ENCODE measurements around the gene GPR31. TPM values are rescaled to one million over a fixed set of nuclear protein-coding genes. Genes with fewer than 3 reads are reported as not detected.

GPR31 gene
- total RNA-seq, 1 donor from 2014 or later = not detected

GRCh38 chr6:167137881-167138280 lies 19.9 kb downstream of the GPR31 start:
- H3K36me3 Mint-ChIP-seq = no peaks in the 10 kb centered on the region
- peaks cover 24% of the 10 kb centered on the region for H3K4me1 Mint-ChIP-seq (ENCODE audit: unreplicated experiment)
- no peak overlapping the region for H3K4me3 Mint-ChIP-seq
- DNase-seq (ENCODE audit: extremely low spot score, unreplicated experiment) = no peak
- TF ChIP-seq, protein P1, sequence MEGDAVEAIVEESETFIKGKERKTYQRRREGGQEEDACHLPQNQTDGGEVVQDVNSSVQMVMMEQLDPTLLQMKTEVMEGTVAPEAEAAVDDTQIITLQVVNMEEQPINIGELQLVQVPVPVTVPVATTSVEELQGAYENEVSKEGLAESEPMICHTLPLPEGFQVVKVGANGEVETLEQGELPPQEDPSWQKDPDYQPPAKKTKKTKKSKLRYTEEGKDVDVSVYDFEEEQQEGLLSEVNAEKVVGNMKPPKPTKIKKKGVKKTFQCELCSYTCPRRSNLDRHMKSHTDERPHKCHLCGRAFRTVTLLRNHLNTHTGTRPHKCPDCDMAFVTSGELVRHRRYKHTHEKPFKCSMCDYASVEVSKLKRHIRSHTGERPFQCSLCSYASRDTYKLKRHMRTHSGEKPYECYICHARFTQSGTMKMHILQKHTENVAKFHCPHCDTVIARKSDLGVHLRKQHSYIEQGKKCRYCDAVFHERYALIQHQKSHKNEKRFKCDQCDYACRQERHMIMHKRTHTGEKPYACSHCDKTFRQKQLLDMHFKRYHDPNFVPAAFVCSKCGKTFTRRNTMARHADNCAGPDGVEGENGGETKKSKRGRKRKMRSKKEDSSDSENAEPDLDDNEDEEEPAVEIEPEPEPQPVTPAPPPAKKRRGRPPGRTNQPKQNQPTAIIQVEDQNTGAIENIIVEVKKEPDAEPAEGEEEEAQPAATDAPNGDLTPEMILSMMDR (conservative IDR thresholded peaks at IDR 0.05) = no peak
- no peaks in the 10 kb centered on the region for H3K9me3 Mint-ChIP-seq
- peaks cover 20% of the 10 kb centered on the region for H3K27me3 Mint-ChIP-seq
- H3K27ac Mint-ChIP-seq = no peak overlapping the region

DNA sequence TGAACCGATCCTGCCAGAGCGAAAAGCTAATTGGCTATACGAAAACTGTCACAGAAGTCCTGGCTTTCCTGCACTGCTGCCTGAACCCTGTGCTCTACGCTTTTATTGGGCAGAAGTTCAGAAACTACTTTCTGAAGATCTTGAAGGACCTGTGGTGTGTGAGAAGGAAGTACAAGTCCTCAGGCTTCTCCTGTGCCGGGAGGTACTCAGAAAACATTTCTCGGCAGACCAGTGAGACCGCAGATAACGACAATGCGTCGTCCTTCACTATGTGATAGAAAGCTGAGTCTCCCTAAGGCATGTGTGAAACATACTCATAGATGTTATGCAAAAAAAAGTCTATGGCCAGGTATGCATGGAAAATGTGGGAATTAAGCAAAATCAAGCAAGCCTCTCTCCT lies 20.7 kb downstream of the GPR31 start:
- TF ChIP-seq, protein P1 (conservative IDR thresholded peaks at IDR 0.05) = no peak
- Mint-ChIP-seq H3K36me3 (no peaks in the 10 kb centered on the region), H3K4me1 (ENCODE audit: unreplicated experiment) (peaks cover 24% of the 10 kb centered on the region), H3K9me3 (no peaks in the 10 kb centered on the region), H3K27ac (no peak overlapping the region), H3K27me3 (peaks cover 17% of the 10 kb centered on the region), H3K4me3 (no peak overlapping the region)
- DNase-seq (ENCODE audit: extremely low spot score, unreplicated experiment) = no peak

- peaks cover 21% of the 10 kb centered on the region for H3K4me1 Mint-ChIP-seq (ENCODE audit: unreplicated experiment)
- H3K9me3 Mint-ChIP-seq = no peaks in the 10 kb centered on the region
- no peak overlapping the region for H3K4me3 Mint-ChIP-seq
- TF ChIP-seq, protein P1 (conservative IDR thresholded peaks at IDR 0.05) = no peak
- no peaks in the 10 kb centered on the region for H3K36me3 Mint-ChIP-seq
- H3K27ac Mint-ChIP-seq = no peak overlapping the region
- H3K27me3 Mint-ChIP-seq = peaks cover 13% of the 10 kb centered on the region
- no peak for DNase-seq (ENCODE audit: extremely low spot score, unreplicated experiment)
Observed at GRCh38 chr6:167136376-167136775, 21.4 kb downstream of the GPR31 start.

DNA sequence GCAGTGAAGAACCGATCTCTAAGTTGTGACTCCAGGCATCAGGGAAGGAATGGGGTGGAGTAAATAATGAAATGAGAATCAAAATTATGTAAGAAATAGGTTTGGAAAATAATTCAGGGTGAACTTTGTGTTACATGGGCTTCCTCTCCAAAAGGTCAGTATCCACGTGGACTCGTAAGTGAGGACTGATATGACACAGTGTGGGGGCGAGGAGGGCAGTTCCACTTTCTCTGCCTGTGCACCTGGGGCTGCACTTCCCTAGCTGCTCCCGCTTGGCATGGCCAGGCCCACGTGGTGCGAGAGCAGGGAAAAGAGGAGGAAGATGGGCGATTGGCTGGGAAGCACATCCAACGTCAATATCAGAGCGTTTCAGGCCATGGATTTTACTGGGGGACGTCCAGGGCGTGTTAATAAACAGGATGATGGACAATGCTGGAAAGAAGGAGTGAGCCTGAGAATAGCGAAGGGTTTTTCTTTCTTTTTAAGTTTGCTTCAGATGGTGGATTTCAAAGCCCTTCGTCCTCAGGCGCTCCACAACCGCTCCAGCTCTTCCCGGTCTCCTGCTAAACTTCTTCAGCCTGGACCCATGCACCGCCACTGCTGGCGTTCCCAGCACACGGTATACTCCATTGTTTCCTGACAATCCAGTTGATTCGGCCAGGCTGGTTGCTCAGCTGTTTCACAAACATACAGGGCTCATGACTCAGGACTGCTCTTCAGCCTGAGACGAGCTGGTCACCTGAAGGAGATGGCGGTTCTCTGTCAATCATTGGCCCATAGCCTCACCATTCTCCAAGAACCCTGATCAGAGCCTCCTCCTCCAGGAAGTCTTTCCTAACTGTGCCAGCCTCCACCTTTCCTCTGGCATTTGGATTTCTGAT lies 23.1 kb downstream of the GPR31 start:
- H3K4me3 Mint-ChIP-seq = no peak overlapping the region
- DNase-seq (ENCODE audit: extremely low spot score, unreplicated experiment) = no peak
- TF ChIP-seq, protein P1 (conservative IDR thresholded peaks at IDR 0.05) = no peak
- no peak overlapping the region for H3K27ac Mint-ChIP-seq
- peaks cover 8% of the 10 kb centered on the region for H3K4me1 Mint-ChIP-seq (ENCODE audit: unreplicated experiment)
- no peaks in the 10 kb centered on the region for H3K36me3 Mint-ChIP-seq
- peaks cover 11% of the 10 kb centered on the region for H3K27me3 Mint-ChIP-seq
- H3K9me3 Mint-ChIP-seq = no peaks in the 10 kb centered on the region

DNA sequence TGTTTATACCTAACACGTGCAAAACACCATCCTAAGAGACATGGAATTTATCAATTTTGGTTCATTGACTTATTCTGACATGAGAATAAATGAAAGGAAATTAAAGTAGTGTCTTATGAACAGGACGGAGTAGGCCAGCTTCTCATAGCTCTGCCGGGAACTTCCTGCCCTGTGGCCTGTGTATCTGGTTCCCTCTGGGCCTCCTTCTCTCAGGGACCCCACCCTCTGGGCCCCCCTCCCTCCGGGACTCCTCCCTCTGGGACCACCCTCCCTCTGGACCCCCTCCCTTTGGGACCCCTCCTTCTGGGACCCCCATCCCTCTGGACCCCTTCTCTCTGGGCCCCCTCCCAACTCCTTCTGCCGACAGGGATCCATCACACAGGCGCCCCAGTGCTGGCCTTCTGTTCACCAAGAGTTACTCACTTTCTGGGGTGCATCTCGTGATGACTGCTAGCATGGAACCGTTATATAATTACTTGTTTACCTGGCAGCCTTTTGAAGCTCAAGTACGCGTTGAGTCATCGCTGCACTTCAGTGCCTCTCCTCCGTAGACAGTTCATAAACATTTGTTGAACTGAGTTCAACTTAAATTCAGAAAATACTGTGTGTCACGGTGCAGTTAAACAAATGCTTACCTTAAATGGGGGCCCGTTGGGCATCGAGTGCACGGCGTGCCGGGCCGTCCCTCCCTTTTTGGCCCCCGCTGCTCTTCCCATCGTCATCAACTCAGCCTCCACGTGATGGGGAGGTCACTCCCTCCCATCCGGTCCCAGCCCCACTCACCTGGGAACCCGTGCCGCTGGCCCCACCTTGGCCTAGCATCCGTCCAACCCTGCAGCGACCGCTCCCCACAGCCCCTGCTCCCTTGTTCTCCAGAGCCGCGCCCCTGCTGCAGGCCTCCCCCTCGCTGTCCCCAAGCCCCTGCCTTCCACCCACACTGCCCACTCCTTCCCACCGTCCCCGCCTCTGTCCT lies 26.8 kb downstream of the GPR31 start:
- Mint-ChIP-seq H3K4me1 (ENCODE audit: unreplicated experiment) (no peaks in the 10 kb centered on the region), H3K36me3 (no peaks in the 10 kb centered on the region), H3K9me3 (no peaks in the 10 kb centered on the region), H3K27ac (no peak overlapping the region), H3K27me3 (peaks cover 2% of the 10 kb centered on the region), H3K4me3 (no peak overlapping the region)
- no peak for DNase-seq (ENCODE audit: extremely low spot score, unreplicated experiment)
- TF ChIP-seq, protein P1 (conservative IDR thresholded peaks at IDR 0.05) = no peak

Data from type B pancreatic cell (in vitro differentiated cells).